Caki2 (cell line): ENCODE results near the gene CRNN. TPM values are rescaled to one million over a fixed set of nuclear protein-coding genes. Genes with fewer than 3 reads are reported as not detected.

Source experiments
- DNase-seq: peaks from one replicate; pipeline ENCODE4 v3.0.0-alpha.2; 2015; ENCODE audit warnings: low read depth
- in situ Hi-C: cut with HindIII; loops from 2 replicates; pipeline ENCODE4 v1.10.0; 2016; ENCODE audit warnings: low sequenced_read_pairs, low pct_unique_long_range_greater_than_20kb, mixed read lengths
- total RNA-seq: library from RNA; depleted of rRNA; stranded (reverse); fragments of >200 nt; shearing (Covaris generic); gene quantifications from 2 replicates; pipeline ENCODE4 v1.2.3, GENCODE V29; 2014; ENCODE audit warnings: low replicate concordance; rRNA removed

Gene CRNN
- not detected in 2 replicates for total RNA-seq

DNA sequence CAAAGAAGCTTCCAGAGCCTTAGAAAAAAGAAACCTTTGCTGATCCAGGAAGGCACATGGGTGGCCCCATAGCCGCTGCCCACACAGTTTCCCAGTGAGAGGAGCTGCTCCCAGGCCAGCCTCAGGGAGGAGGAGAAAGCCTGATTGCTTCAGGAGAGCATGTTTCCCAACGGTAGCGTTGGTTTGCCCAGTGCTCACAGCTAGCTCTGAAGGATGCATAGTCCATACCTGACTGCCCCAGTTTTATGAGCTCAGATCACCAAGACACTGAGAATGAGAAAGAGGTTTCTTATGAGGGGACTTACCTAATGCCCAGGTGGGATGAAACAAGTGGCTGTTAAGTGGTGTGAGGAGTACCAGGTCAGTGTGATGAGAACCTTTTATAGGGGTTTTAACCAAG is at the start of gene CRNN:
Gene CRNN (minus strand): TSS at position 355 of the 400 bp plus-strand sequence. CDS start 2,030 bp downstream, outside the sequence.
- in situ Hi-C loops, result no loop called here
- DNase-seq, result no peak

DNA sequence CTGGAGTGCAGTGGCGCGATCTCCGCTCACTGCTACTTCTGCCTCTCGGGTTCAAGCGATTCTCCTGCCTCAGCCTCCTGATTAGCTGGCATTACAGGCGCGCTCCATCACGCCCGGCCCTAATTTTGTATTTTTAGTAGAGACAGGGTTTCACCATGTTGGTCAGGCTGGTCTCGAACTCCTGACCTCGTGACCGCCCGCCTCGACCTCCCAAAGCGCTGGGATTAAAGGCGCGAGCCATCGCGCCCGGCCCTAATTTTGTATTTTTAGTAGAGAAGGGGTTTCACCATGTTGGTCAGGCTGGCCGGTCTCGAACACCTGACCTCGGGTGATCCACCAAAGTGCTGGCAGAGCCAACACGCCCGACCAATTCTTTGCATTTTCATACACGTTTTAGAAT is 48.6 kb upstream of the CRNN start:
- no peak for DNase-seq
- in situ Hi-C loops, result no loop called here

DNA sequence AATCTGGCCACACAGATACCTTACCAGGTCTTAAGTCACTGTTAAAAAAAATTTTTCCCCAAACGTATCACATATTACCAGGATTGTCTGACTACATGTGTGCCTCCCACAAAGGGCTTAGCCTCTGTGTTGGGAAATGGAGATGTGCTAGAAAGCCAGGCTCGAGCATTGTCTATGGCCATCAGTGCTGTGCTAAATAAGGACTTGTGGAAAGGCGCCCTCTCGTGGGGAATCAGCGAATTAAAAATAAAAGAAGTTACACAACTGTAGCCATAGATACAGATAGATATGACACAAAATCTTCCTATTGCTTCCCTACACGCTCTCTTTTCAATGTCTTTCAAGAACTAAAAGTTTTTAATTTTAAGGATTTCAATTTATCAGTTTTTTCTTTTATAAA is 47.5 kb upstream of the CRNN start:
- DNase-seq, result peak; percentile 35
- in situ Hi-C loops, result no loop called here

DNA sequence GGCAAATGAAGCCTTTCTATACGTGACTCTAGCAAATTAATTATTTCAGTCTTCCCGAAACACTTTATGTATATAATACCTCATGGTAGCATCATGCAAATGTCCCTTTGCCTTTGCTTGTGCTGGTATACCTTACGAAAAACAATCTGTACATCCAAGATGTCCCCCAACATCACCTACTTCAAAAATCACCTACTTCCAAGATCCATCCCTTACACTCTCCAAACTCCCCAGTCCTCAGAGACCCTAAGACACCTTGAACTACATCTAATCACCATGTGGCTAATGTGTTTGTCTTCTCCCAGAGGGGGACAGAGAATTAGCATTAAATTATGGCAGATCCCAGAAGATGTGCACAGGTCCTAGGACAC is 46.5 kb upstream of the CRNN start:
- in situ Hi-C loops, result no loop called here
- DNase-seq, result no peak

DNA sequence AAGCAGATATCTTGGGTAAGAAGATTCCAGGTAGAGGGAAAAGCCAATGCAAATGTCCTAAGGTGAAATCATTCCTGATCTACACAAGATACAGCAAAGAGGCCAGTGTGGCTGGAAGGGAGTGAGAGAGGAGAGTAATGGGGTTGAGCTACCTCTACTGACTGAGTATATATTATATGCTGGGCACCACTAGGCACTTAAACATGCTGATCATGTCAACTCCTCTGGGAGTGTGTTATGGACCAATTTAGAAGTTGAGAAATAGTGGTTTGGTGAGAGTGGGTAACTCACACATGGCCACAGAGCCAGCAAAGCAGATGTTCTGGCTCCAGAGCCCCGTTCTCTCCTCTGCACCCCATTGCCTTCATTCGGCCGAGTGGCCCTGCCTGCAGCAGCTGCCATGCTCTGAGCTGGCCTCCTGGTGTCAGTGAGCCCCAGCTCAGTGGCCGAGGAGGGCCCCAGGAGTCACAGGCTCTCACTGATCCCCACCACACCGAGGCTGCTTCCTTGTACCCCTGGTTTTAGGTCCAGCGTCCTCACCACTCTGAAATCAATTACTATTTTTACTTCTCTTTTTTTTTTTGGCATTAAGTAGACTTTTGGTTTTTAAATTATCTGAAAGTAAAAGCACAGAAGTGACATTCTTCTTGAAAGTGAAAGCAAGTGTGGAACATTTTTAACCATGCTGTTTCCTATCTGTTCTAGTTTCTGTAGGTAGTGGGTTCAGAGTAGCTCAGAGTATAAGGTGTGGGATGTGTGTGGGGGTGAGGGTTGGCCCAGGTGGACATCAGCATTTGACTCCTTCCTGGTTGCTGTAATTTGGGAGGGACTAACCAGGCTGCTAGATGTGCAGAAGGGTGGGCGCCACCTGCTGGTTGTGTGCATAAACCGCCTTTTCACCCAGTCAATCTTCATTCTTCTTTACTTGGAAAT is 45.8 kb upstream of the CRNN start:
- in situ Hi-C loops, result no loop called here

DNA sequence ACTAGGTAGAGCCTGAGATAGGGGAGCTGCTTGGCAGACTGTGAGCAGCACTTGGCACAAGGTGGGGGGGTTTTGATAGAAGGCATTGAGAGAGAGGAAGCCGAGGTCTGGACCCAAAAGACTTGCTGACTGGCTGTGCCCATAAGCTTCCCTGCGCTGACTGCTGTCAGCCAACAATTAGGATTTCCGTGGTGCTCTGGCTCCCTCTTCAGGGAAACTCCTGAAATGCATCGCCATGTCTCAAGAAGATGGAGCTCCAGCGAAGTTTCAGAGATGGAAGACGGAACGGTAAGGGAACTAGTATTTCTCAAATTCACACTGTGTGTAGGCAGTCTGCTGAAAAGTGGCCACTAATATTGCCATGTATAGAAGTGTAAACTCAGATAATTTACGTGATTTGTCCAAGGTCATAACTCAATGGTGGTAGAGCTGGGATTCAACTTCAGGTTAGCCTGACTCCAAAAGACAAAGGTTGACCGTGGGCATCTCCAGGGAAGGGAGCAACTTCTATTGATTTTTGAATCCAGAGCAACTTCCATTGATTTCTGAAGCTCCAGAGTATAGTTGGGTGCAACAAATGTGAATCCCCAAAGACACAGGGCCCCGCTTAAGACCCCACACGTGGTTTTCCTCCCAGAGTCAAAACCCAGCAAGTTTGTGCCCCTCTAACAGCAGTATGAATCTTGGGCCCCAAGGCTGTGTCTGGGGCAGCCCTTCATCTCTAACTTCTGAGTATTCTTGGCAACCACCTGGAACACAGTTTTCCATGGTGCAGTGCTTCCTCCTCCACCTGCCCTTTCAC is 44.5 kb upstream of the CRNN start:
- peak; percentile 57 for DNase-seq
- in situ Hi-C loops, result no loop called here

More for the DNA sequence above, 45.8 kb upstream of the CRNN start:
- DNase-seq, result peak; percentile 52

DNA sequence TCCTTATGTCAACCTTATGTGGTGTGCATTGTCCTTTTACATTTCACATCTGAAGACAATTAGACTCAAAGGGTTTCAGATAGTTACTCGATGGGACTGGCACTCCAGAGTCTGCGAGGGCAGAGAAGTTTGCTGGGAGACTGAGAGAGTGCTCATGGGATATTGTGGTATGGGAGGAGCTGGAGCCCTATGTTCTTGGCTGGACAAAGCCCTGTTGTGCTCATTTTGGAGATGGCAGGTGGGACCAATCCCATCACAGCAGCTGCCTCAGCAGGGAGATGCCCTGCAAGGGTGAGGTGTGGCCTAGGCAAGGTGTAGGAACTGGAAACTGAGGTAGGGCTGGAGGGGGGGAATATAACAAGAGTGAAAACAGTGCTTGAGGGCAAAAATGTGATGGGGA is 43.5 kb upstream of the CRNN start:
- DNase-seq, result no peak
- in situ Hi-C loops, result no loop called here

DNA sequence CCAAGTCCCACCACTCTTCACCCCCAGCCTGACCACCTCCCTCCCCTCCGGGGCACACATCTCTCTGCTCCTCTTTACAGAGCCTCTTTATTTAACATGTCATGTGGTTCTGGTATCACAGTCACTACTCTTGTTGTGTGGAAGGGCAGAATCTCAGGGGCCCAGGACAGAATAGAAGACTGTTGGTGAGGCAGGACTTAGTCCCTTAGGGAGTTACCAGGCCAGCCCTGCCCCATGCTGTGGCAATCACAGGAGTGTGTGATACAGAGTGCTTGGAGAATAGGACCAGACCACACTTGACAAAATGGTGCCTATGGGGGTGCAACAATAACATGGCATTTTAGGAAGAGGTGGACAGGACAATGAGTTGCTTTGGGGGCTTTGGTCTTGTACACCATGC is 43.0 kb upstream of the CRNN start:
- no peak for DNase-seq
- in situ Hi-C loops, result no loop called here

DNA sequence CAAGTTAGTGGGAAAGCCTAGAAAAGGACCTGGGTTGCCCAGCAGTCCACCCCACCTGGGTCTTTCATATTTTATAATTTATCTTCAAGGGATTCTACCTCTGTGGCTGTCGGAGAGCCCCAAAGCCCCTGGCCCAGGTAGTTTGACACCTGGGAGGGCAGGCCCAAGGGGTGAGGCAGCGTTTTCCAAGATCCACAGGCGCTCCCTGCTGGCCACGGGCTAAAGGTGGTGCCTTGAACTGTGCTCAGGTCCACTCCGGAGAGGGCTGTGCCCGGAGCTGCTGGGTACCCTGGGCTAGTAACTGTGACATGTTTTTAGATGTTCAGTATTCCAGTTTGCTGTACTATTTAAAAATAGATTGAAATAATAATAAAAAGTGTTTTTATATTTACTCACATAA is 37.2 kb upstream of the CRNN start:
- in situ Hi-C loops, result no loop called here
- DNase-seq, result no peak

DNA sequence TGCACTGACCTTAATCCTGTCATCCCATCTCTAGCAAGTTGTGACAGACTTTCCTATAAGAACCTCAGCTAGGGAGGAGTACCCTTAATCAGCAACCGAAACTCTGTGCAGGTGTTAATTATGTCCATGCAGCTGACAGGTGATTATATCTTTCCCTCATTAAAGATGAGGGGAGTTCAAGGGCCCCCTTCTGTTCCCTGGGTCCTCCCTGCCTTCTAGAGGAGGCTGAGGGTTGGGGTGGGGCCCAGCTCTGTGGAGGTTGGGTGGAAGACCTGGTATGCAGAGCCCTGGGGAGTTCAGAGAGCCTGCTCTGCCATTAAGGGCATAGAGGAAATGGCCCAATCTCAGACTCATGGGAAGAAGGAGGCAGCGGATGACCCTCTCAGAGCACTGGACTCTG is 35.6 kb upstream of the CRNN start:
- in situ Hi-C loops, result no loop called here
- DNase-seq, result no peak

DNA sequence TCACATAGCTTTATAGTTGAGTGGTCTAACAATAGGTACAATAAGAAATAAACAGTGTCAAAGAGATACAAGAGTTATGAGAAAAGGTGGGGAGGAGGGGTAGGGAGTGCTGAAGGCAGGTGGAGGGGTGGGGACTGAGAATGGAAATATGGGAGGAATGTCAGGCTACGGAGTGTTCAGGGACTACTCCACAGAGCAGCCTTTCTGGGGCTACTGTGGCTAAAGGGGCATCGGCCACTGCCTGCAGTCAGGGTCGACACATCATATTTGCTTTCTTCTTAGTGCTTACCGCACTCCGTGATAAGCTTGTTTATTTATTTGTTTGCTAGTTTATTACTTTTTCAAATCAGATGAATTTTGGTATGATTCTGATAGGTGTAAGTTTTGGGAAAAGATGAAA is 34.4 kb upstream of the CRNN start:
- no peak for DNase-seq
- in situ Hi-C loops, result no loop called here

DNA sequence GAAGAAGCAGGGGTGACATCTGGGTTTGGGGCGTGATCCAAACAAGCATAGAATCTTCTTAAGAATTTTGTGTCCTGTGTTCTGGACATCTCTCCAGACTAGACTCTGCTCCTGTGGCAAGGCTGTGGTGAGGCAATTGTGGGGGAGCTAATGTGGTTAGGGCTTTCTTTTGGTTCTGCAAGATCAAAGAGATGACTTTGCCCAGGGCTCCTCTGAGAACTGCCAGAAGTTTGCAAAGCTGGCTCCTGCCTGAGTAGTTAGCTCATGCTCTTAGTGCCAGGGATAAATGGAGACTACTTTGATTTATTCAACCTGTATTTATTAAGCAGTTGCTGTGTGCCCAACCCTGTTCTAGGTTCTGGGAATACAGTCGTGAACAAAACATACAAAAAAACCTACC is 34.0 kb upstream of the CRNN start:
- in situ Hi-C loops, result no loop called here
- no peak for DNase-seq

DNA sequence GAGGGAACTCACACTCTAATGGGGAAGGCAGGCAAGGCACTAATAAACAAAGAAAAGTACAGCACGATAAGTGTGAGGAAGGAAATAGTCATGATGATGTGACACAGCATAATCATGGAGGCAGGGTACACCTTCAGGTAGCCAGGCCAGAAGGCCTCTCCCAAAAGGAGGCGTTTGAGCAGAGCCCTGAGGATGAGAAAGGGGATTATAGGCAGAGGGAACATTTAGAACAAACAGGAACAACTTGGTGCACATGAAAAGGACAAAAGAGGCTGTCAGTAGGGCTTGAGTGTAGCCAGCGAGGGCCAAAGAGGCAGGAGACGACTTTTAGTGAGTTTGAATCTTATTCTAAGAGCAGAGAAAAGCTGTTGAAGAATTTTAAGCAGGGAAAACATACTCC is 33.4 kb upstream of the CRNN start:
- in situ Hi-C loops, result no loop called here
- no peak for DNase-seq

DNA sequence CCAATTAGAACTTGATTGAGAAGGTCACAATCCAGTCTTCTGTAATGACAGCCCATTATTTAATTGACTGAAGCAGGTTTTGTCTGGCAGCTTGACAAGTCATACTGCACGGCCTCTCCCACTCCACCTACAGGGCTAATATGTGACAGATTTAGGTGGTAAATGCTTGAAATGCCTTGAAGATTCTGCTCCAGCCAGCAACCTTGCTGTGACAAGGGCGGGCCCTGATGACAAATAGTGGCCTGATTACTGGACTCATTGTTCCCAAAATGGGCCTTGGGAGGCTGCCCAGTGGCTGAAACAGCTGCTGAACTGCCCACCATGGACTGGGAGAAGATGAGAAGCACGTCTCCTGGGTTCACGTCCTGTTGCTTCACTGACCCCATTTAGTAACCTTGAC is 30.0 kb upstream of the CRNN start:
- DNase-seq, result no peak
- in situ Hi-C loops, result no loop called here

DNA sequence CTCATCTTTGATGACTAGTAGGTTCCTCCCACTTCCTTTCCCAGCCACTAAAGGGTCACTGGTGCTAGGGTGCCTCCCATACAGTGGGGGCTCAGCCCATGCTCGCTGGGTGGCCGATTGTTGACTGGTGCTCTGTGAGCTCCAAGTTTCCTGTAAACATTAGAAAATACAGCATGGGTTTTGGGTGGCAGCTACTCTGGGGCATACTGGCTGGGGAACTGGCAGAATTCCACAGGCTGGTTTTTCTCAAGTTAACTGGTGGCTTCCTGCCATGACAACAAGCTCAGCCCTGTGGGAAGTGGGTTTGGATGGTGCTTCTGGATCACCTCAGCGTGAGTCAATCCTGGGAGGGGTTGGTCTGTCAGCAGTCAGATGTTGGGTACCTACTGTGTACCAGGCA is 28.7 kb upstream of the CRNN start:
- in situ Hi-C loops, result no loop called here
- DNase-seq, result no peak

DNA sequence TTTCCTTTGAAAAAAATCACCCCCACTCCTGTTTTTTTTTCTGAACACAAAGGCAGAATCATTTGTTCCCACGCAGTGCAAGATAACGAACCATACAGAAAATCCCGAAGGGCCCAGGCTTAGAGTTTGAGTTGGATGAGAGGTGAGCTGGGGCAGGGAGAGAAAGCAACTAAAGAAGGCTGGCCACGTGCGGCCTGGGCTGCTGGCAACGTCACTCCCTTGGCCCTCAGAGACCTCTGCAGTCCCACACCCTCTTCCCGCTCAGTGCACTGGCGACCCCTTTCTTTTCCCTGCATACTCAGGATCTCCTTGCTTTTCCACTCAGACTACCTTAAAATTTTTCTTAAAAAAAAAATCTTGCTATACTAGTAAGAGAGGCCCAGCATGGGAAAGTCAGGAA is 28.2 kb upstream of the CRNN start:
- in situ Hi-C loops, result no loop called here
- DNase-seq, result no peak

DNA sequence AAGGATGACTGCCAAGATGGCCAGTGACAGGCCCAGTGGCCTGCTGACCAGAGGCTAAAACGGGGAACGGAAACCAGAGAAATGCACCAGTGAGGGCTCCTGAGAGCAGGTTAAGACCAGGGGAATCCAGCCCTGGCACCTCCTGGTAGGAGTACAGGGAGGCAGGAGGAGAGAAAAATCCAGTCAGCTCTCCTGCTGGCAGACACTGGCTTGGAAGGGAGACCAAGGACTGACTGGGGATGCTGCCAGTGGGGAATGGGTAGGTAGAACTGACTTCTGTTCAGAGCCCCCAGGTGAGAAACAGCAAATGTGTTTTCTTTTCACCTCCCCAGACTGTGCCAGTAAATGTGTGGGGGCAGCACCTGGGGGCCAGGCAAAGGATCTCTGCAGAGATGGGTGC is 27.7 kb upstream of the CRNN start:
- no peak for DNase-seq
- in situ Hi-C loops, result no loop called here

DNA sequence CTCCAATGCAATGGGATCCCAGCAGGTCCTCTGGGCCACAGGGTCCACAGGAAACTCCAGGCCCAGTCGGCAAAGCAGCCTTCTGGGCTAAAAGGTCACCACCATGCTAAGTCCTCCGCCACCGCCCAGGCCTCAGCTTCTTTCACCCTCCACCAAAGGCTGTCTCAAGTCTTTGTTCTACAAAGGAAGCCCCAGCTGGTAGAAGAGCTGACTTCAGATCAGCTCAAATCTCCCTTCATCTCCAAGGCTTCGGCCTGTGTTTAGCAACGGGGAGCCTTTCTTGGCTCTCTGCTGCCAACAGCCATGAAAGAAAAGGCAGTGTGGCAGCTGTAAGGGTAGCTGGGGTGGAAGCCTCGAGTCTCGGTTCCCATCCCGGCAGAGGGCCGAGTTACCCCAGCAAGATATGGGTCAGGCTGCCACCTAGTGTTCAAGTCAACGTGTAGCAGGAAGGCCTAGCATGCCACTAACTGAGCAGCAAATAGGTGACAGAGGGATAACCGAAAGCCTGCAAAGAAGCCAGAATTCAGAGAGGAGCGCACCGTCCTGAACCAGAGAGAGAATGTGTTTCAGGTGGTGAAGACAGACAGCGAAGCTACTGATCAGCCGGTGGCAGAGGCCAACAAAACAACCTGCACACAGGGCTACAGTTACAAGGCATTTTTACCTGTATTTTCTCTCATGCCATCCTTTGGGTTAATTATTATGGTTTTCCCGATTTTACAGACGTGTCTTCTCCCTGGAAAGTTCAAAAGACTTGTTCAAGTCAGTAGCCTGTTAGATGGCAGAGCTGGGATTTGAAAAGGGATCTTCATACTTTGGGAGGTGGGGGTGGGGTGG is 26.8 kb upstream of the CRNN start:
- in situ Hi-C loops, result no loop called here

More for the DNA sequence above, 26.8 kb upstream of the CRNN start:
- DNase-seq, result peak; percentile 50
